ENCODE measurements around the gene SECTM1. TPM values are rescaled to one million over a fixed set of nuclear protein-coding genes. Genes with fewer than 3 reads are reported as not detected.

SECTM1 gene
- total and polyA plus RNA-seq, 9 of the 15 experiments (the other 6 are each of a cell fraction or from before 2014, with no cell fraction given) = 0.11 to 0.46 (median 0.18) TPM; not detected in 6

DNA sequence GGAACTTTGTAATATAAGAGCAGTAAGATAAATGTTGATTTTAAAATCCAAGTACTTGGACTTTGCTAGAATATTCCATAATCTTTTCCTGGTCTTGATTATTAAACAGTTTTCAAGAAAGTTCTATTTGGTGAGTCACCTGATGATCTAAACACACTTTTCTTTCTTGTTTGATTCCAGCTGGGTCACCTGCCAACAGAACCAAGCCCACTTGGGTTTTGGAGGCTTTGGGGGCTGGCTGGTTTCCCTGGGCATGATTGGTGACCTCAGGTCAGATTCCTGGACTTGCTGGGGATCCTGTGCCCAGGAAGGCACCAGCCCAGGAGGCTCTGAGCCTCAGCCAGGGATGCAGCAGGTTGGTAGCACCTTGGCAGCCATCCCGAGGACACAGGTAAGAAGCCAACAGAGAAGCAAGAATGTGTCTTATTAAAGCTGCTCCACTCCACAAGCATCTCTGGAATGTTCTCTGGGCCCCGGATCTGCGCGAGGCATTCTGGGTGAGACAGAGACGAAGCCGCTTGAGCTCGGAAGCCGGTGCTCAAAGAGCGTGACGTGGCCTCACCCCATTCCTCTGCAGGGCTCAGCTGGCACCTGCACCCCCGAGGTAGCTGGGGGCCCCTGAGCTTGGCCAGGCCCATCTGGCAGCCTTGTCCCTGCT lies 22.3 kb upstream of the SECTM1 start:
- 70% methylated on average over 11 of the region's 11 CpGs for WGBS (ENCODE audit: insufficient coverage, low coverage, missing lambda C conversion rate)
- Histone ChIP-seq H3K79me2 (ENCODE audit: control insufficient read depth, insufficient read depth, low read length) (no peaks in the 10 kb centered on the region), H3K9me3 (replicated peaks; ENCODE audit: control insufficient read depth, insufficient read depth, low read depth, low read length) (no peaks in the 10 kb centered on the region), H2AFZ (ENCODE audit: low read depth, low read length) (no peak overlapping the region), H4K20me1 (replicated peaks; ENCODE audit: control insufficient read depth, insufficient read depth, low read length) (no peaks in the 10 kb centered on the region), H3K4me2 (ENCODE audit: insufficient read depth, low read length) (no peak overlapping the region), H3K27ac (ENCODE audit: extremely low read depth, low read depth, low read length) (no peak overlapping the region), H3K9me1 (ENCODE audit: control insufficient read depth, insufficient read depth, low read length) (no peaks in the 10 kb centered on the region), H3K9ac (ENCODE audit: insufficient read depth in 1 of 2, low read depth in 2 of 2, low read length in 2 of 2) (0 out of 4 replicates have a peak overlapping the region, but pooled peaks of 1 of the 2 experiments have one; percentile 21), H3K4me1 (replicated peaks in 1 of 2; ENCODE audit: control insufficient read depth in 2 of 2, insufficient read depth in 2 of 2, low read length in 2 of 2) (peaks cover 7 to 44% of the 10 kb centered on the region in 2 experiments; a peak in 4 of 5 replicates), H3K36me3 (ENCODE audit: control insufficient read depth, insufficient read depth, low read length) (no peaks in the 10 kb centered on the region), H3K27me3 (ENCODE audit: control insufficient read depth in 2 of 2, insufficient read depth in 2 of 2, low read length in 2 of 2) (no peaks in the 10 kb centered on the region), H3K4me3 (no peak overlapping the region)
- ChIA-PET POLR2A (interaction anchor here (0.5 to 3.9 kb wide), 4 partner anchors 11 to 111 kb away, joined by 3 to 27 read pairs (median 4); no protein-coding TSS in a partner anchor), CTCF (ENCODE audit: low intra/inter-chr PET ratio) (interaction anchor here (0.6 kb wide), 1 partner anchor 139 kb away, joined by 3 read pairs; no protein-coding TSS in a partner anchor)
- no peak for FAIRE-seq
- TF ChIP-seq LCOR (CRISPR knock-in tag; IDR thresholded peaks at IDR 0.05) (no peak), FOXJ2 (tag; IDR thresholded peaks at IDR 0.05) (no peak), ESRRB (CRISPR knock-in tag; IDR thresholded peaks at IDR 0.05; ENCODE audit: borderline replicate concordance) (no peak), ILK (tag; IDR thresholded peaks at IDR 0.05; ENCODE audit: borderline replicate concordance, low read depth) (no peak), BDP1 (IDR thresholded peaks at IDR 0.05; ENCODE audit: insufficient read depth, insufficient read length) (no peak), ZNF57 (CRISPR knock-in tag; IDR thresholded peaks at IDR 0.05) (no peak), POLR2A (conservative IDR thresholded peaks at IDR 0.05) (no peak), MTF1 (CRISPR knock-in tag; IDR thresholded peaks at IDR 0.05; ENCODE audit: borderline replicate concordance) (no peak), ZNF224 (CRISPR knock-in tag; IDR thresholded peaks at IDR 0.05) (no peak), BCOR (IDR thresholded peaks at IDR 0.05) (no peak), JUN (IDR thresholded peaks at IDR 0.05; ENCODE audit: borderline replicate concordance, low read depth, low read length) (no peak), JUN (CRISPR knock-in tag; IDR thresholded peaks at IDR 0.05; ENCODE audit: borderline replicate concordance) (no peak), STAG1 (CRISPR knock-in tag; IDR thresholded peaks at IDR 0.05; ENCODE audit: borderline replicate concordance) (no peak), TOE1 (IDR thresholded peaks at IDR 0.05; ENCODE audit: borderline replicate concordance) (no peak), TOE1 (CRISPR knock-in tag; IDR thresholded peaks at IDR 0.05; ENCODE audit: borderline replicate concordance, low read depth) (no peak)
- TF ChIP-seq, protein P1, sequence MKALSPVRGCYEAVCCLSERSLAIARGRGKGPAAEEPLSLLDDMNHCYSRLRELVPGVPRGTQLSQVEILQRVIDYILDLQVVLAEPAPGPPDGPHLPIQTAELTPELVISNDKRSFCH (CRISPR knock-in tag; IDR thresholded peaks at IDR 0.05) = no peak
- TF ChIP-seq, protein P1 (tag; IDR thresholded peaks at IDR 0.05) = no peak
- in situ Hi-C loops (cut with MboI) = no loop called here
- no peak for DNase-seq (ENCODE audit: extremely low read depth in 1 of 4, low spot score in 3 of 4)
- intact Hi-C loops (cut with micrococcal nuclease) = loop anchor here (10.0 kb wide), 1 partner anchor 139 kb away; no protein-coding TSS in a partner anchor
- no TSS peak for BruUV-seq (replicated peaks)
- ATAC-seq = no peak
